Epithelial cell of esophagus (primary cell): ENCODE measurements around the gene UBE2G2.

Source experiments
- DNase-seq: peaks from one replicate; pipeline ENCODE4 v3.0.0; 2010; ENCODE audit warnings: low read depth
- H3K4me3 ChIP-seq: 2 replicates; pipeline ENCODE4 v1.5.1; 2011; ENCODE audit warnings: mild to moderate bottlenecking, low read length, control low read depth
- CTCF ChIP-seq: IDR thresholded peaks from 2 replicates; pipeline ENCODE4 v1.5.1; 2011; ENCODE audit warnings: low read depth, mild to moderate bottlenecking, low read length, control low read depth, inconsistent platforms; ENCODE audit not compliant: insufficient read depth; ENCODE audit errors: missing control alignments

The UBE2G2 gene

DNA sequence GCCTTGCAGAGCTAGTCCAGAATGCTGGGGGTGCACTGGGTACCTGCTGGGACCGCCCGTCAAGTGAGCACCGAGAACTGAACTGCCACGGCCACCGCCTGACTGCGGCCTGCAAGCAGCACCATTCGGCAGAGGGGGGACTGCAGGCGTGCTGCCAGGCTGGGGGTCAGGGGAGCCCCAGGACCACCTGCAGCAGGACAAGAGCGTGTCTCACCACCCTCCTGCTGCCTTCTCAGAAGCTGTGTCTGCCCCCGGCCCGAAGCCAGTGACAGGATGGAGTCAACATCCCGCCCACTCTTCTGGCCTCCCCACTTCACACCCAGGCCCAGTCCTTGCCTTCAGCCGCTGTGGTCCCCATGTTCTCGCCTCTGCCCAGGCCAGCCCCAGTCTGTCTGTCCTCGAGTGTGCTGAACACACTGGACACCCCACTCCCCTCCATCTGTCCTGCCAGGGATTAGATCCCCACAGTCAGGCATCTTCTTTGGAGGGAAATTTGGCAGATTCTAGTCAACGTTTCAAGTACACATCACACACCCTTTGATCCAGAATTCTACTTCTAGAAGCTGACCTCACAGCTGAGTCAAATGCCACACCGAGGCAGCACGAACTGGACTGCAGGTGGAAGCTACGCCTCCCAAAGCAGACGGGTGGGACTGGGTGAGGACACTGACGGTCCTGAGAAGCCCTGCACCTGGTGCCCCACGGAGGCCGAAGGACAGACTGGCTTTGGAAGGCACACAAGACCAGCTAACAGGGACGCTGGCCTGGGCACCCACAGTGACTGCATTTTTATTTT is 45.8 kb upstream of the UBE2G2 start:
- no peak for TF ChIP-seq CTCF
- DNase-seq, result no peak
- H3K4me3 ChIP-seq, result no peak overlapping the region

- no peak overlapping the region for H3K4me3 ChIP-seq
- no peak for TF ChIP-seq CTCF
- peak; percentile 80 for DNase-seq
Observed at GRCh38 chr21:44846485-44847260, 45.1 kb upstream of the UBE2G2 start.

- TF ChIP-seq CTCF, result no peak
- no peak for DNase-seq
- H3K4me3 ChIP-seq, result peak overlapping the region; percentile 25
Observed at GRCh38 chr21:44846224-44846484, 44.5 kb upstream of the UBE2G2 start.

- peak; percentile 35 for TF ChIP-seq CTCF
- DNase-seq, result peak; percentile 33
Observed at GRCh38 chr21:44845418-44846223, 44.0 kb upstream of the UBE2G2 start.

DNA sequence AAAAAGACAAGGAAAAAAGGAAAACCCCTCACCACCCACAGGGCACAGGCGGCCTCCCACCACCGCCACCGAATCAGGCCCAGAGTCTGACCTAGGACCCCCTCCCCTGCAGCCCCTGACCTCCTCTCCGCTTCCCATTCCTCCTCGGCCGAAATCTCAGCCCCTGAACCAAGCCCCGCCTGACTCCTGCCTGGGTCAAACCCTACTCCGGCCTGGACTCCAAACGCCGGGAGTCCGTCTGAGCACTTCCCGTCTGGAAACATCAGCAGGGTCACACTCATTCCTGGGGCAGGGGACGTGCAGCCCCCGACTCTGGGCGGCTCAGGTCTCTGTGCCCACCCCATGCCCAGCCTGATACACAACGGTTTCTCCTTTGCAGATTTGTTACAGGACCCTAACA is 42.6 kb upstream of the UBE2G2 start:
- no peak for DNase-seq
- no peak overlapping the region for H3K4me3 ChIP-seq
- no peak for TF ChIP-seq CTCF

More at GRCh38 chr21:44845418-44846223, 44.0 kb upstream of the UBE2G2 start:
- H3K4me3 ChIP-seq, result peak overlapping the region; percentile 25

DNA sequence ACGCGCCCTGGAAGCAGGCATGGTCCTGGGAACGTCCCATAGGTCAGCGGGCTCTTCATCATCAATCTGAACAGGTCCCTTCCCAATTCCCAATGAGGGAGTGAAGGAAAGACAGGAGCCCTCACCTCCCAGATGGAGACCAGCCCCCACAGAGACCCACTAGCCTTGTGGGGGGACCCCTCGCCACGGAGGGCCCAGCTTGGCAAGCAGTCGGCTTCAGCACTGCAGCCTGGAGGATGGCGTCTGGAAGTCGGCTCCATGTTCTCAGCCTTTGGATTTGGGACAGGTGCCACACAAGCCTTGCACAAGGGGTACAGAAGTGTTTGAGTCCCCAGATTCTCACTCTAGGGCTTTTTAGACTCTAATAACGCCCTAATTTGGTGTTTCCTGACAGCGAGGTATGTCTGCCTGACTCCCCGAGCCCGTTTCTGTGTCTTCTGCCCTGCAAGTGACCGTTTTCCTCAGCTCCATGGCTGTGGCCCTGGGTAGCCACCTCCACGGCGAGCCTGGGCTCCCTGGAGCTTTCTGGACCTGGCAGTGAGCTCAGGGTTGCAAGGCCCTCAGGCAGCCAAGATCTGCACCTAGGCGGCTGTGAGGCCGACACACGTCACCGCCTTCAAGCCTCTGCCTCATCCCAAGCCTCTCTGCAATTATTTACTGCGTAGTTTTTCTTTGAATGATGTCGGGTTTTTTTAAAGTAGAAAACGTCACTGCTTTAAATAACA is 41.3 kb upstream of the UBE2G2 start:
- no peak for DNase-seq
- no peak for TF ChIP-seq CTCF
- no peak overlapping the region for H3K4me3 ChIP-seq
